Thyroid gland (tissue), 4 donors: ENCODE results near the gene PISD.

Experiments
- POLR2A ChIP-seq, 2 donors: fragments of 450-650 bp; IDR thresholded peaks; one replicate each; pipeline ENCODE4 v1.6.1; 2017; ENCODE audit warnings: antibody characterized with exemption in 2 of 2, mild to moderate bottlenecking in 2 of 2, moderate library complexity in 1 of 2
- TF ChIP-seq, protein P1 (sequence below), 6 experiments: fragments of 200-600 bp in 3 of 6; fragments of 450-650 bp in 3 of 6; sonication (generic) in 3 of 6; IDR thresholded peaks; one replicate each; pipeline ENCODE4 v1.5.1; 2016 to 2019; ENCODE audit warnings: antibody characterized with exemption in 6 of 6, mild to moderate bottlenecking in 2 of 6, inconsistent platforms in 1 of 6, moderate library complexity in 1 of 6

DNA sequence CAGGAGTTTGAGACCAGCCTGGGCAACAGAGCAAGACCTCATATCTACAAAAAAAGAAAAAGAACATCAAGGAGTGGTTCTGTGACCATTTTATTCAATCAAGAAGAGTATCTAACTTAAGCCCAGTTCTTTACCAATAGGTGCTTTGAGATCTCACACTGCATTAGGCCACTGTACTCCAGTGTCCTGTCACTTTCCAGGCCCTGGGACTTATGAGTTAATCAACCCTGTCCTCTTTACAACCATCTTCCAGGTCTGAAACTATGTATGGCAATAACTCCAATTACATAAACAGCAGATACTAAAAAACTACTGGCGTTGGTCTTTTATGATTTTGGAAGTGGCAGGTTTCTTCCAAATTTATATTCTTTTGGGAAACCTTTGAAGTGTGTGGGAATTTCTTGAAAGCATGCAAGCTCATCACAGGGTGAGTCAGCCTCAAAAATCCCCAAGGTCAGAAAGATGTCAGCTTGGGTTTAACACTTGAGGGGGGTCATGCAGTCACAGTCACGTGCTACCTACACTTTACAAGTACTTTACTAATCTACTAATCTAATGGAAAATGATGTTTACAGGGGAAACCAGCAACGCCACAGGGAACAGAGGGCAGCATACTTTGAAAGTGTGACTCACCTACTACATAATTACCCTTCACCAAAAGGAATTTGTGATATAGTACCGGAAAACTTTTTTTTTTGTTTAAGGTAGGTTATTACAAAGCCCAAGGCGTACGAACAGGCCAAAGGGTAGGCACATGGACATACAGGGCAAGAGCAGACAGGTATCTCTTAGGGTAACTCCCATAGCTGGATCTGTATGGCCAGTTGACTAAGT, 15.6 kb downstream of the PISD start:
- TF ChIP-seq, protein P1, sequence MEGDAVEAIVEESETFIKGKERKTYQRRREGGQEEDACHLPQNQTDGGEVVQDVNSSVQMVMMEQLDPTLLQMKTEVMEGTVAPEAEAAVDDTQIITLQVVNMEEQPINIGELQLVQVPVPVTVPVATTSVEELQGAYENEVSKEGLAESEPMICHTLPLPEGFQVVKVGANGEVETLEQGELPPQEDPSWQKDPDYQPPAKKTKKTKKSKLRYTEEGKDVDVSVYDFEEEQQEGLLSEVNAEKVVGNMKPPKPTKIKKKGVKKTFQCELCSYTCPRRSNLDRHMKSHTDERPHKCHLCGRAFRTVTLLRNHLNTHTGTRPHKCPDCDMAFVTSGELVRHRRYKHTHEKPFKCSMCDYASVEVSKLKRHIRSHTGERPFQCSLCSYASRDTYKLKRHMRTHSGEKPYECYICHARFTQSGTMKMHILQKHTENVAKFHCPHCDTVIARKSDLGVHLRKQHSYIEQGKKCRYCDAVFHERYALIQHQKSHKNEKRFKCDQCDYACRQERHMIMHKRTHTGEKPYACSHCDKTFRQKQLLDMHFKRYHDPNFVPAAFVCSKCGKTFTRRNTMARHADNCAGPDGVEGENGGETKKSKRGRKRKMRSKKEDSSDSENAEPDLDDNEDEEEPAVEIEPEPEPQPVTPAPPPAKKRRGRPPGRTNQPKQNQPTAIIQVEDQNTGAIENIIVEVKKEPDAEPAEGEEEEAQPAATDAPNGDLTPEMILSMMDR (IDR thresholded peaks at IDR 0.05) = no peak
- no peak for TF ChIP-seq POLR2A (IDR thresholded peaks at IDR 0.05)
